KMS-11 (cell line): ENCODE measurements around the gene RPS2.

Experiments used
- H2AFZ ChIP-seq: fragments of 200-600 bp; sonication (generic); 2 replicates; pipeline ENCODE4 v1.6.1; 2016; ENCODE audit warnings: antibody characterized with exemption, mixed run types, low read depth
- H3K27ac ChIP-seq: fragments of 200-600 bp; sonication (generic); 2 replicates; pipeline ENCODE4 v1.6.1; 2016; ENCODE audit warnings: mild to moderate bottlenecking, mixed run types
- H3K27me3 ChIP-seq: fragments of 200-600 bp; sonication (generic); 2 replicates; pipeline ENCODE4 v1.6.1; 2017; ENCODE audit warnings: mild to moderate bottlenecking, low read depth, mixed run types, moderate library complexity; ENCODE audit not compliant: insufficient read depth
- H3K36me3 ChIP-seq: fragments of 200-600 bp; sonication (generic); 2 replicates; pipeline ENCODE4 v1.6.1; 2017; ENCODE audit warnings: mild to moderate bottlenecking, mixed run types; ENCODE audit not compliant: insufficient read depth
- H3K4me1 ChIP-seq: fragments of 200-600 bp; sonication (generic); 2 replicates; pipeline ENCODE4 v1.6.1; 2016; ENCODE audit warnings: mild to moderate bottlenecking, low read depth, mixed run types; ENCODE audit not compliant: poor library complexity, severe bottlenecking
- H3K4me2 ChIP-seq: fragments of 200-600 bp; sonication (generic); 2 replicates; pipeline ENCODE4 v1.7.0; 2016; ENCODE audit warnings: mild to moderate bottlenecking, mixed run types
- H3K4me3 ChIP-seq: fragments of 200-600 bp; sonication (generic); IDR thresholded peaks from 2 replicates; pipeline ENCODE4 v1.6.1; 2017; ENCODE audit warnings: low read depth, low read length, mixed read lengths; ENCODE audit not compliant: insufficient read depth
- H3K79me2 ChIP-seq: fragments of 200-600 bp; sonication (generic); 2 replicates; pipeline ENCODE4 v1.6.1; 2016; ENCODE audit warnings: low read depth, mixed run types; ENCODE audit not compliant: insufficient read depth
- H3K9ac ChIP-seq: fragments of 200-600 bp; sonication (generic); 2 replicates; pipeline ENCODE4 v1.6.1; 2016; ENCODE audit warnings: mild to moderate bottlenecking, mixed run types
- H4K20me1 ChIP-seq: fragments of 200-600 bp; sonication (generic); 2 replicates; pipeline ENCODE4 v1.6.1; 2016; ENCODE audit warnings: mild to moderate bottlenecking, mixed run types; ENCODE audit not compliant: insufficient read depth
- CTCF ChIP-seq: fragments of 200-600 bp; sonication (generic); conservative IDR thresholded peaks from 2 replicates; pipeline ENCODE4 v1.6.1; 2017; ENCODE audit warnings: low read depth, mild to moderate bottlenecking, antibody characterized with exemption, low read length, moderate library complexity, mixed read lengths

RPS2 gene

DNA sequence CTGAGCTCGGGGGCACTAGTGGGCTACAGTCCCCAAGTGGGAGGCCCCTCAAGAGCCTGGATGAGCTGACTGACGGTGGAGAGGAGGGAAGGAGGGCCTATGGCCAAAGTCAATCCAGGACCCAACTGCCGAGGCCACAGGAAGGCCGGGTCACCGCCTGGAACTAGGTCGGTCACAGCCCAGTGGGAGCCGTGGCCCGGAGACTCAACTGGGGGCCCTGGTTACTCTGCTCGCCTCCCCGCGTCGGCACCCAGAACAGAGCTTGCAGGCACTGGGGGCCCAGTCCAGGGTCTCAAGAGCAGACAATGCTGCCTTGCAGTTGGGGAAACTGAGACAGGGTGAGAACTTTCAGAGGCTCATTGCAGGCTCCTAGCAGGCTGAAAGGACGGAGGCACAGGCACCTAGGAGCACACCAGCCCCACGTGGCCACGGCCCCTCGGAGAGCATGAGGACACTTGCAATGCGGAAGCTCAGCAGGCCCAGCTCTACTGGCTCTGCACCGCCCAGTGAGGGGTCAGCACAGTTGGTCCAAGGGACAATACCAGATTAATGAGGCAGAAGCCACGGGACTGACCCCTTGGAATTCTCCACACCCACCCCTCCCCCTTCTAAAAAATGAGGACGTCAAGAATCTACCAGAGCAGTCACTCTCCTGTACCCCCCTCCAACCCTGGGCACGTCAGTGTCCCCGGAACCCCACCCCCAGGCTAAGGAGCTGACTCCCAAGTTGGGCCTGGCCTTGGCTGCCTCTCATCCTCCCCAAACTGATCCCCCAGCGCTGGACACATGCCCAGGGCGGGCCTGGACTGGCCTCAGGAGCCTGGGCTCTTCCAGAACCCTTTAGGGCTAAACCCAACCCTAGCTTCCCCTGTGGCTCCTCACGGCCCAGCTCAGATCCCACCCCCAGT is 48.6 kb downstream of the RPS2 start:
- no peaks in the 10 kb centered on the region for H4K20me1 ChIP-seq
- H3K4me3 ChIP-seq = no peak overlapping the region
- H3K4me2 ChIP-seq = no peak overlapping the region
- H3K27me3 ChIP-seq = peaks cover 84% of the 10 kb centered on the region
- no peak overlapping the region for H3K9ac ChIP-seq
- no peak overlapping the region for H2AFZ ChIP-seq
- no peak overlapping the region for H3K27ac ChIP-seq
- TF ChIP-seq CTCF = no peak
- no peaks in the 10 kb centered on the region for H3K79me2 ChIP-seq
- no peaks in the 10 kb centered on the region for H3K4me1 ChIP-seq
- no peaks in the 10 kb centered on the region for H3K36me3 ChIP-seq

DNA sequence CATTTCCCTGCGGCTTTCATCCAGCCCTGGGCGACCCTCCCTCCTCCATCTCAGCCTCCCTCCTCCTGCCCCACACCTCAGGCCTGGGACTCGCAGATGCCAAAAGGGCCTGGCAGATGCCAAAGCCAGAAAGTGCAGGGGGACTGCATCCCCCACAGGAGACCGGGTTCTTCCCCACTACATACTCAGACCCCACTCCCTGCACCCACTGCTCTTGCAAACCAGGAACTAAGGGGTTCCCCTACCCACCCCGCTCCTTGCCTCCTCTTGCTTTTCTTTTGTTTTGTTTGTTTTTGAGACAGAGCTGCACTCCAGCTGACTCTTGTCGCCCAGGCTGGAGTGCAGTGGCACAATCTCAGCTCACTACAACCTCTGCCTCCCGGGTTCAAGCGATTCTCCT is 49.6 kb downstream of the RPS2 start:
- no peaks in the 10 kb centered on the region for H3K79me2 ChIP-seq
- no peak overlapping the region for H3K4me3 ChIP-seq
- H2AFZ ChIP-seq = no peak overlapping the region
- H3K4me1 ChIP-seq = no peaks in the 10 kb centered on the region
- TF ChIP-seq CTCF = no peak
- H3K4me2 ChIP-seq = no peak overlapping the region
- peaks cover 80% of the 10 kb centered on the region for H3K27me3 ChIP-seq
- no peak overlapping the region for H3K9ac ChIP-seq
- H4K20me1 ChIP-seq = no peaks in the 10 kb centered on the region
- H3K36me3 ChIP-seq = no peaks in the 10 kb centered on the region
- no peak overlapping the region for H3K27ac ChIP-seq

- no peak for TF ChIP-seq CTCF
- Histone ChIP-seq H3K4me2 (no peak overlapping the region), H3K9ac (no peak overlapping the region), H3K27me3 (peaks cover 80% of the 10 kb centered on the region), H3K79me2 (no peaks in the 10 kb centered on the region), H3K36me3 (no peaks in the 10 kb centered on the region), H3K27ac (no peak overlapping the region), H2AFZ (no peak overlapping the region), H4K20me1 (no peaks in the 10 kb centered on the region), H3K4me3 (no peak overlapping the region), H3K4me1 (no peaks in the 10 kb centered on the region)
Measured at GRCh38 chr16:1914084-1914608, 50.5 kb downstream of the RPS2 start.

DNA sequence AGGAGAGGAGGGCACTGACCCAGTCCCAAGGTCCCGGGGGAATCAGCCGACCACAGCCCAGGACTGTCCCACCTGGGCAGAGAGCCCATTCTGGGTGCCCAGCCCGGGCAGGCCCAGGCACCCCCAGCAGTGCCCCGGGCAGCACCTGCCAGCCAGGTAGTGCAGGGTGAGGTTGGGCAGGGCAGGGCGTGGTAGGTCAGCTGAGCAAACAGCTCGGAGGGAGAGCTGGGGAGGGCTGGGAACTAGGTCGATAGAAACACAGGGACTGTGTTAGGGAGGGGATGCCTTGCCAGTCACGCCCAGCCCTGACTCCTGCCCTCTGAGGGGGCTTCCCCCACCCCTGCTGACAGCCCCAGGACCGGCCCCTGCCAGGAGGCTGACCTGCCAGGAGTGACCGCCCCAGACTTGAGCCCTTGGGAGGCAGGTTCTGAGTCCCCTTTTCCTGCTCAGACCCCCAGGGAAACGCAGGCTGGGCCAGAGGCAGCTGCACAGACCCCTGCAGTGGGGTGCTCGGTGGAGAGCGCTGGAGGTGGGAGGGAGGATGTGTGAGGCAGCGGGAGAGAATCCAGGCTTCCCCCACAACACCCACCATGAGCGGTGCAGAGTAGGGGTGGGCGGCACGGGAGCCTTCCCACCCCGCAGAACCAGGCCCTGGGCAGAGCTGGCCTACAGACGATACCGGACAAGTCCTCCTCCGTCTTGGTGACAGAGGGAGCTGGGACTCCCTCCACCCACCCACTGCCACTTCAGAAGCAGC is 51.1 kb downstream of the RPS2 start:
- peaks cover 80% of the 10 kb centered on the region for H3K27me3 ChIP-seq
- no peaks in the 10 kb centered on the region for H3K79me2 ChIP-seq
- no peaks in the 10 kb centered on the region for H3K4me1 ChIP-seq
- H3K27ac ChIP-seq = no peak overlapping the region
- no peak overlapping the region for H3K9ac ChIP-seq
- H2AFZ ChIP-seq = no peak overlapping the region
- H3K4me3 ChIP-seq = no peak overlapping the region
- no peaks in the 10 kb centered on the region for H4K20me1 ChIP-seq
- H3K36me3 ChIP-seq = no peaks in the 10 kb centered on the region
- TF ChIP-seq CTCF = no peak
- no peak overlapping the region for H3K4me2 ChIP-seq
